IgD-negative memory B cell (primary cell): ENCODE data around the gene DOCK10. TPM values are rescaled to one million over a fixed set of nuclear protein-coding genes. Genes with fewer than 3 reads are reported as not detected.

Experiments used
- H3K27ac Mint-ChIP-seq, 3 donors: one replicate each; pipeline ENCODE4 v1.8.0; 2020 to 2022; ENCODE audit warnings: mild to moderate bottlenecking in 3 of 3, mixed read lengths in 3 of 3, moderate library complexity in 1 of 3
- H3K27me3 Mint-ChIP-seq: one replicate; pipeline ENCODE4 v1.8.0; 2021; ENCODE audit warnings: mixed read lengths
- H3K36me3 Mint-ChIP-seq: one replicate; pipeline ENCODE4 v1.8.0; 2020; ENCODE audit warnings: mild to moderate bottlenecking, mixed read lengths
- H3K4me1 Mint-ChIP-seq, 3 donors: one replicate each; pipeline ENCODE4 v1.8.0; 2020 to 2022; ENCODE audit warnings: mixed read lengths in 3 of 3, mild to moderate bottlenecking in 1 of 3
- H3K4me3 Mint-ChIP-seq, 4 donors: one replicate each; pipeline ENCODE4 v1.8.0; 2020 to 2022; ENCODE audit warnings: mild to moderate bottlenecking in 4 of 4, mixed read lengths in 4 of 4, moderate library complexity in 3 of 4
- H3K9me3 Mint-ChIP-seq, 3 donors: one replicate each; pipeline ENCODE4 v1.8.0; 2020 to 2021; ENCODE audit warnings: mixed read lengths in 3 of 3, mild to moderate bottlenecking in 1 of 3
- polyA plus RNA-seq: library from polyadenylated mRNA; unstranded; fragments of 300-500 nt; fragmentation: Illumina TruSeq; gene quantifications from one replicate; pipeline ENCODE4 v1.2.3, GENCODE V29; 2021

Gene DOCK10
- polyA plus RNA-seq, 1 donor from 2014 or later = 26.9 TPM

- Mint-ChIP-seq H3K36me3 (no peaks in the 10 kb centered on the region), H3K4me1 (peaks cover 36 to 53% (median 48%) of the 10 kb centered on the region in 3 donors), H3K4me3 (no peak overlapping the region), H3K27ac (peak overlapping the region in 2 of 3 donors; percentile 39 to 43), H3K27me3 (peaks cover 2% of the 10 kb centered on the region), H3K9me3 (no peaks in the 10 kb centered on the region)
These were observed 75.7 kb downstream of the DOCK10 start for GRCh38 chr2:224966613-224967012.

- Mint-ChIP-seq H3K4me3 (peak overlapping the region in 3 of 4 donors; percentile 51 to 82 (median 79)), H3K4me1 (peaks cover 52 to 65% (median 53%) of the 10 kb centered on the region in 3 donors), H3K27ac (peak overlapping the region; percentile 64 to 97 (median 89)), H3K9me3 (no peaks in the 10 kb centered on the region), H3K27me3 (no peaks in the 10 kb centered on the region), H3K36me3 (no peaks in the 10 kb centered on the region)
These were observed 82.7 kb downstream of the DOCK10 start for GRCh38 chr2:224959556-224959955.

- H3K4me1 Mint-ChIP-seq = peaks cover 53 to 69% (median 56%) of the 10 kb centered on the region in 3 donors
- H3K27ac Mint-ChIP-seq = peak overlapping the region; percentile 66 to 97 (median 69)
- H3K27me3 Mint-ChIP-seq = no peaks in the 10 kb centered on the region
- no peaks in the 10 kb centered on the region for H3K36me3 Mint-ChIP-seq
- H3K9me3 Mint-ChIP-seq = no peaks in the 10 kb centered on the region
- H3K4me3 Mint-ChIP-seq = peak overlapping the region in 3 of 4 donors; percentile 75 to 93 (median 82)
These were observed 83.4 kb downstream of the DOCK10 start for GRCh38 chr2:224958873-224959272.

GRCh38 chr2:224958462-224958857 is 83.8 kb downstream of the DOCK10 start:
- Mint-ChIP-seq H3K36me3 (no peaks in the 10 kb centered on the region), H3K4me1 (peaks cover 57 to 72% (median 59%) of the 10 kb centered on the region in 3 donors), H3K9me3 (no peaks in the 10 kb centered on the region), H3K27me3 (no peaks in the 10 kb centered on the region), H3K4me3 (peak overlapping the region; percentile 68 to 93 (median 87)), H3K27ac (peak overlapping the region; percentile 66 to 98 (median 97))

GRCh38 chr2:224957540-224958461 is 84.5 kb downstream of the DOCK10 start:
- Mint-ChIP-seq H3K9me3 (no peaks in the 10 kb centered on the region), H3K27ac (peak overlapping the region; percentile 66 to 98 (median 97)), H3K36me3 (no peaks in the 10 kb centered on the region), H3K4me1 (peaks cover 58 to 73% (median 65%) of the 10 kb centered on the region in 3 donors), H3K27me3 (peaks cover 3% of the 10 kb centered on the region), H3K4me3 (peak overlapping the region; percentile 56 to 93 (median 80))

GRCh38 chr2:224956706-224957105 is 85.6 kb downstream of the DOCK10 start:
- Mint-ChIP-seq H3K4me1 (peaks cover 59 to 72% (median 67%) of the 10 kb centered on the region in 3 donors), H3K27ac (peak overlapping the region; percentile 66 to 98 (median 97)), H3K36me3 (no peaks in the 10 kb centered on the region), H3K9me3 (peaks cover 0 to 3% (median 2%) of the 10 kb centered on the region in 3 donors), H3K27me3 (peaks cover 3% of the 10 kb centered on the region), H3K4me3 (peak overlapping the region in 2 of 4 donors; percentile 70 to 93)

- H3K27ac Mint-ChIP-seq = peak overlapping the region in 1 of 3 donors; percentile 66
- peaks cover 3% of the 10 kb centered on the region for H3K27me3 Mint-ChIP-seq
- peaks cover 0 to 3% (median 2%) of the 10 kb centered on the region in 3 donors for H3K9me3 Mint-ChIP-seq
- H3K4me1 Mint-ChIP-seq = peaks cover 66 to 77% (median 66%) of the 10 kb centered on the region in 3 donors
- peak overlapping the region in 2 of 4 donors; percentile 23 to 48 for H3K4me3 Mint-ChIP-seq
- H3K36me3 Mint-ChIP-seq = no peaks in the 10 kb centered on the region
These were observed 87.3 kb downstream of the DOCK10 start for GRCh38 chr2:224954980-224955379.

- peaks cover 58 to 74% (median 61%) of the 10 kb centered on the region in 3 donors for H3K4me1 Mint-ChIP-seq
- peaks cover 0 to 3% (median 2%) of the 10 kb centered on the region in 3 donors for H3K9me3 Mint-ChIP-seq
- no peaks in the 10 kb centered on the region for H3K36me3 Mint-ChIP-seq
- H3K4me3 Mint-ChIP-seq = peak overlapping the region; percentile 20 to 86 (median 74)
- peak overlapping the region; percentile 37 to 88 (median 75) for H3K27ac Mint-ChIP-seq
- H3K27me3 Mint-ChIP-seq = peaks cover 3% of the 10 kb centered on the region
These were observed 89.2 kb downstream of the DOCK10 start for GRCh38 chr2:224952936-224953657.

- H3K4me1 Mint-ChIP-seq = peaks cover 55 to 75% (median 65%) of the 10 kb centered on the region in 3 donors
- H3K27me3 Mint-ChIP-seq = peaks cover 3% of the 10 kb centered on the region
- H3K9me3 Mint-ChIP-seq = peaks cover 0 to 3% (median 2%) of the 10 kb centered on the region in 3 donors
- peak overlapping the region; percentile 33 to 85 (median 75) for H3K27ac Mint-ChIP-seq
- peak overlapping the region; percentile 4 to 80 (median 32) for H3K4me3 Mint-ChIP-seq
- no peaks in the 10 kb centered on the region for H3K36me3 Mint-ChIP-seq
These were observed 90.4 kb downstream of the DOCK10 start for GRCh38 chr2:224951723-224952481.

- Mint-ChIP-seq H3K4me1 (peaks cover 52 to 69% (median 65%) of the 10 kb centered on the region in 3 donors), H3K9me3 (peaks cover 0 to 3% (median 2%) of the 10 kb centered on the region in 3 donors), H3K36me3 (no peaks in the 10 kb centered on the region), H3K27me3 (peaks cover 3% of the 10 kb centered on the region), H3K27ac (peak overlapping the region in 1 of 3 donors; percentile 54), H3K4me3 (peak overlapping the region in 3 of 4 donors; percentile 18 to 61 (median 22))
These were observed 93.4 kb downstream of the DOCK10 start for GRCh38 chr2:224948859-224949258.

- Mint-ChIP-seq H3K36me3 (peaks cover 1% of the 10 kb centered on the region), H3K4me3 (peak overlapping the region in 1 of 4 donors; percentile 90), H3K9me3 (peaks cover 0 to 3% (median 2%) of the 10 kb centered on the region in 3 donors), H3K27ac (no peak overlapping the region), H3K27me3 (peaks cover under 1% of the 10 kb centered on the region), H3K4me1 (peaks cover 50 to 66% (median 57%) of the 10 kb centered on the region in 3 donors)
These were observed 94.3 kb downstream of the DOCK10 start for GRCh38 chr2:224948005-224948404.

GRCh38 chr2:224947566-224947965 is 94.7 kb downstream of the DOCK10 start:
- H3K4me1 Mint-ChIP-seq = peaks cover 49 to 65% (median 56%) of the 10 kb centered on the region in 3 donors
- peaks cover 1% of the 10 kb centered on the region for H3K36me3 Mint-ChIP-seq
- no peaks in the 10 kb centered on the region for H3K27me3 Mint-ChIP-seq
- peak overlapping the region in 2 of 3 donors; percentile 41 to 46 for H3K27ac Mint-ChIP-seq
- peaks cover 0 to 3% (median 2%) of the 10 kb centered on the region in 3 donors for H3K9me3 Mint-ChIP-seq
- peak overlapping the region in 3 of 4 donors; percentile 90 to 95 (median 95) for H3K4me3 Mint-ChIP-seq

- Mint-ChIP-seq H3K4me1 (peaks cover 50 to 66% (median 57%) of the 10 kb centered on the region in 3 donors), H3K4me3 (peak overlapping the region; percentile 90 to 95 (median 94)), H3K9me3 (no peaks in the 10 kb centered on the region), H3K27me3 (no peaks in the 10 kb centered on the region), H3K27ac (peak overlapping the region; percentile 41 to 91 (median 46)), H3K36me3 (peaks cover 3% of the 10 kb centered on the region)
These were observed 95.4 kb downstream of the DOCK10 start for GRCh38 chr2:224946895-224947294.
